T-helper 1 cell (primary cell): ENCODE data around the gene ADH1B.
"Not testable (repeated sequence)": the region's sequence is repeated elsewhere in the genome, so short reads cannot be mapped to it uniquely, and the experiment has no call there.

ENCODE experiments used
- DNase-seq, 5 donors: peaks; one replicate each; pipeline ENCODE4 v3.0.0-alpha.2; 2012 to 2020
- total RNA-seq, 4 donors: gene quantifications; one replicate each; lab custom pipeline; 2026; lab: John Stamatoyannopoulos, UW

Gene ADH1B
- total RNA-seq, result 0 reads per million in 4 donors

GRCh38 chr4:99321241-99322191 is at the start of gene ADH1B:
Gene ADH1B (minus strand): TSS chr4:99321401. CDS start chr4:99321331, 70 bp downstream.
- no peak for DNase-seq

GRCh38 chr4:99367817-99368216 is 46.6 kb upstream of the ADH1B start:
- DNase-seq, result not testable (repeated sequence)

GRCh38 chr4:99366491-99366890 is 45.3 kb upstream of the ADH1B start:
- DNase-seq, result no peak

GRCh38 chr4:99362768-99363167 is 41.6 kb upstream of the ADH1B start:
- DNase-seq, result no peak

- no peak for DNase-seq
These were observed 40.7 kb upstream of the ADH1B start for GRCh38 chr4:99361899-99362275.

GRCh38 chr4:99361268-99361898 is 40.2 kb upstream of the ADH1B start:
- DNase-seq, result no peak

GRCh38 chr4:99359480-99360204 is 38.4 kb upstream of the ADH1B start:
- DNase-seq, result no peak

- no peak for DNase-seq
These were observed 36.7 kb upstream of the ADH1B start for GRCh38 chr4:99357948-99358347.

- no peak for DNase-seq
These were observed 35.8 kb upstream of the ADH1B start for GRCh38 chr4:99356992-99357391.

GRCh38 chr4:99356149-99356548 is 34.9 kb upstream of the ADH1B start:
- not testable (repeated sequence) for DNase-seq

GRCh38 chr4:99352602-99353537 is 31.7 kb upstream of the ADH1B start, which contains the start of gene ADH1C:
Gene ADH1C (minus strand): TSS chr4:99352746. CDS start chr4:99352675, 71 bp downstream.
- no peak for DNase-seq

GRCh38 chr4:99351487-99351886 is 30.3 kb upstream of the ADH1B start:
- no peak for DNase-seq

- DNase-seq, result no peak
These were observed 28.1 kb upstream of the ADH1B start for GRCh38 chr4:99349338-99349737.

- not testable (repeated sequence) for DNase-seq
These were observed 21.4 kb upstream of the ADH1B start for GRCh38 chr4:99342624-99343023.

- no peak for DNase-seq
These were observed 20.2 kb upstream of the ADH1B start for GRCh38 chr4:99341426-99341825.

GRCh38 chr4:99339172-99339571 is 18.0 kb upstream of the ADH1B start:
- no peak for DNase-seq

GRCh38 chr4:99336553-99336952 is 15.4 kb upstream of the ADH1B start:
- DNase-seq, result no peak

GRCh38 chr4:99334880-99335279 is 13.7 kb upstream of the ADH1B start:
- no peak for DNase-seq

GRCh38 chr4:99330648-99331047 is 9.4 kb upstream of the ADH1B start:
- no peak for DNase-seq

GRCh38 chr4:99329876-99330275 is 8.7 kb upstream of the ADH1B start:
- no peak for DNase-seq

GRCh38 chr4:99324979-99325378 is 3.8 kb upstream of the ADH1B start:
- DNase-seq, result no peak

GRCh38 chr4:99324361-99324760 is 3.2 kb upstream of the ADH1B start:
- no peak for DNase-seq
